Caco-2 (cell line): ENCODE data around the gene SFT2D1. TPM values are rescaled to one million over a fixed set of nuclear protein-coding genes. Genes with fewer than 3 reads are reported as not detected.

Experiments used
- BruUV-seq: library from RNA; stranded (reverse); fragments of 400-500 nt; replicated peaks from 2 replicates; lab custom pipeline; 2021; lab: Mats Ljungman, UMichigan
- CTCF ChIA-PET: fragments of 300-600 bp; sonication (Branson Sonifier 250); formaldehyde crosslinking; loops from one replicate; lab custom pipeline; 2022; ENCODE audit warnings: antibody characterized with exemption; lab: Charles Lee
- POLR2A ChIA-PET: fragments of 300-600 bp; sonication (Branson Sonifier 250); formaldehyde crosslinking; loops from one replicate; lab custom pipeline; 2022; ENCODE audit warnings: antibody characterized with exemption; lab: Charles Lee
- DNase-seq, 2 experiments: peaks; one replicate each; pipeline versions ENCODE4 v3.0.0 to v3.0.0-alpha.2; 2020 to 2022
- H3K27me3 ChIP-seq: replicated peaks from 2 replicates; pipeline ENCODE4 v1.6.0; 2011; ENCODE audit warnings: low read length; ENCODE audit not compliant: control insufficient read depth, insufficient read depth
- H3K36me3 ChIP-seq: 2 replicates; pipeline ENCODE4 v1.5.1; 2011; ENCODE audit warnings: low read length; ENCODE audit not compliant: control insufficient read depth, insufficient read depth
- H3K4me1 ChIP-seq: fragments of 250-450 bp; sonication (Bioruptor Pico); 2 replicates; pipeline ENCODE4 v1.5.1; 2020; ENCODE audit warnings: mild to moderate bottlenecking
- H3K4me3 ChIP-seq: 2 replicates; pipeline ENCODE4 v1.5.1; 2011; ENCODE audit warnings: low read depth, mild to moderate bottlenecking, control low read depth, low read length
- H3K9me3 ChIP-seq: fragments of 250-450 bp; sonication (Bioruptor Pico); 2 replicates; pipeline ENCODE4 v1.5.1; 2020; ENCODE audit warnings: mild to moderate bottlenecking, moderate library complexity
- H3K27ac Mint-ChIP-seq: one replicate; pipeline ENCODE4 v1.8.0; 2022; ENCODE audit warnings: mixed read lengths; ENCODE audit not compliant: unreplicated experiment
- H3K27me3 Mint-ChIP-seq: one replicate; pipeline ENCODE4 v1.8.0; 2022; ENCODE audit warnings: mixed read lengths; ENCODE audit not compliant: insufficient read depth, unreplicated experiment
- H3K36me3 Mint-ChIP-seq: one replicate; pipeline ENCODE4 v1.8.0; 2022; ENCODE audit warnings: mild to moderate bottlenecking, mixed read lengths; ENCODE audit not compliant: insufficient read depth, unreplicated experiment
- H3K4me1 Mint-ChIP-seq: one replicate; pipeline ENCODE4 v1.8.0; 2022; ENCODE audit warnings: low read depth, mixed read lengths; ENCODE audit not compliant: unreplicated experiment
- H3K4me3 Mint-ChIP-seq: one replicate; pipeline ENCODE4 v1.8.0; 2022; ENCODE audit warnings: mild to moderate bottlenecking, moderate library complexity, mixed read lengths; ENCODE audit not compliant: unreplicated experiment
- H3K9me3 Mint-ChIP-seq: one replicate; pipeline ENCODE4 v1.8.0; 2022; ENCODE audit warnings: mixed read lengths; ENCODE audit not compliant: unreplicated experiment
- CTCF ChIP-seq, 2 experiments: fragments of 200-600 bp in 1 of 2; IDR thresholded peaks; 1 replicate in 1 of 2; 2 replicates in 1 of 2; pipeline versions ENCODE4 v1.5.1 to v1.8.0; 2011 to 2022; ENCODE audit warnings: antibody characterized with exemption in 1 of 2, control low read depth in 1 of 2, inconsistent platforms in 1 of 2, low read depth in 1 of 2, low read length in 1 of 2, mild to moderate bottlenecking in 1 of 2, moderate library complexity in 1 of 2; ENCODE audit not compliant: insufficient read depth in 1 of 2, severe bottlenecking in 1 of 2, unreplicated experiment in 1 of 2
- intact Hi-C: fragments of 100-400 bp; cut with micrococcal nuclease; formaldehyde crosslinking; loops from one replicate; pipeline ENCODE4 v1.10.0; 2022; ENCODE audit not compliant: unreplicated experiment
- total RNA-seq: library from RNA; stranded (reverse); gene quantifications from 2 replicates; pipeline ENCODE4 v1.2.3, GENCODE V29; 2022

The SFT2D1 gene
- total RNA-seq, 1 experiment from 2014 or later: 48.1 TPM

GRCh38 chr6:166270706-166271375 is 71.5 kb downstream of the SFT2D1 start:
- no peak overlapping the region for H3K4me3 Mint-ChIP-seq
- no peak for DNase-seq
- no peaks in the 10 kb centered on the region for H3K9me3 Mint-ChIP-seq
- H3K4me3 ChIP-seq: no peak overlapping the region
- no peak overlapping the region for H3K27ac Mint-ChIP-seq
- no TSS peak for BruUV-seq
- no peaks in the 10 kb centered on the region for H3K36me3 ChIP-seq
- intact Hi-C loops: no loop called here
- no peaks in the 10 kb centered on the region for H3K4me1 ChIP-seq
- no peak for TF ChIP-seq CTCF (IDR thresholded peaks at IDR 0.05; ENCODE audit: insufficient read depth in 1 of 2, low read depth in 1 of 2, low read length in 1 of 2, severe bottlenecking in 1 of 2, unreplicated experiment in 1 of 2)
- no peaks in the 10 kb centered on the region for H3K4me1 Mint-ChIP-seq
- H3K36me3 Mint-ChIP-seq: no peaks in the 10 kb centered on the region
- CTCF ChIA-PET: no interaction called here
- H3K27me3 Mint-ChIP-seq: no peaks in the 10 kb centered on the region
- H3K27me3 ChIP-seq: no peaks in the 10 kb centered on the region
- H3K9me3 ChIP-seq: no peaks in the 10 kb centered on the region
- POLR2A ChIA-PET: no interaction called here

Other genes starting within 250 kb of the SFT2D1 start
- not detected in 2 replicates for gene TBXT, start 174.7 kb downstream of the SFT2D1 start, total RNA-seq
- gene PRR18, start 34.2 kb downstream of the SFT2D1 start, total RNA-seq: 0.77 and 0.95 TPM in 2 replicates
- gene MPC1, start 40.4 kb upstream of the SFT2D1 start, total RNA-seq: 19.7 and 20.4 TPM in 2 replicates
- 0.20 and 0.39 TPM in 2 replicates for gene RAMACL, start 244.1 kb upstream of the SFT2D1 start, total RNA-seq